ENCODE results near the gene BCL11A. TPM values are rescaled to one million over a fixed set of nuclear protein-coding genes. Genes with fewer than 3 reads are reported as not detected.

The BCL11A gene
- polyA plus RNA-seq, 1 donor from 2014 or later = 44.0 TPM

- H3F3A ChIP-seq (ENCODE audit: insufficient read depth, low read length, poor library complexity, severe bottlenecking) = peaks cover 3% of the 10 kb centered on the region
- no peaks in the 10 kb centered on the region for H3K9me2 ChIP-seq (ENCODE audit: insufficient read depth, low read length)
- H4K20me1 ChIP-seq (ENCODE audit: insufficient read depth) = no peaks in the 10 kb centered on the region
- H3K27ac ChIP-seq (ENCODE audit: low read length) = no peak overlapping the region
- no peak overlapping the region for H2AFZ ChIP-seq (ENCODE audit: low read depth, low read length)
- TF ChIP-seq TAF1 (IDR thresholded peaks at IDR 0.05; ENCODE audit: low read depth) (no peak), MXI1 (conservative IDR thresholded peaks at IDR 0.05; ENCODE audit: poor library complexity, severe bottlenecking) (no peak), REST (IDR thresholded peaks at IDR 0.05; ENCODE audit: borderline replicate concordance) (no peak), CTCF (IDR thresholded peaks at IDR 0.05; ENCODE audit: poor library complexity, severe bottlenecking) (no peak), EP300 (conservative IDR thresholded peaks at IDR 0.05; ENCODE audit: poor library complexity, severe bottlenecking) (no peak), POLR2AphosphoS5 (IDR thresholded peaks at IDR 0.05) (no peak), SMC3 (conservative IDR thresholded peaks at IDR 0.05; ENCODE audit: poor library complexity) (no peak), RAD21 (conservative IDR thresholded peaks at IDR 0.05) (no peak), EZH2 (IDR thresholded peaks at IDR 0.05; ENCODE audit: borderline replicate concordance, insufficient read depth, low read length, poor library complexity, severe bottlenecking) (no peak)
- peak overlapping the region; percentile 7 for H3K4me2 ChIP-seq (ENCODE audit: low read length)
- no peaks in the 10 kb centered on the region for H3K27me3 ChIP-seq (ENCODE audit: insufficient read depth, low read depth, low read length)
- peaks cover 78% of the 10 kb centered on the region for H3K79me2 ChIP-seq (replicated peaks; ENCODE audit: insufficient read depth, low read length)
- no peaks in the 10 kb centered on the region for H3K9me3 ChIP-seq (ENCODE audit: low read length)
- H3K36me3 ChIP-seq (ENCODE audit: insufficient read depth, low read length) = peaks cover 4% of the 10 kb centered on the region
- H3K4me3 ChIP-seq (ENCODE audit: low read length) = peak overlapping the region; percentile 18
- H3K9ac ChIP-seq (ENCODE audit: low read length) = no peak overlapping the region
These were observed 70.1 kb downstream of the BCL11A start for GRCh38 chr2:60483401-60483800.

- no peak overlapping the region for H3K27ac ChIP-seq (ENCODE audit: low read length)
- no peak overlapping the region for H3K9ac ChIP-seq (ENCODE audit: low read length)
- H2AFZ ChIP-seq (ENCODE audit: low read depth, low read length) = no peak overlapping the region
- H3K4me2 ChIP-seq (ENCODE audit: low read length) = no peak overlapping the region
- H3K36me3 ChIP-seq (ENCODE audit: insufficient read depth, low read length) = peaks cover 4% of the 10 kb centered on the region
- no peaks in the 10 kb centered on the region for H3K9me3 ChIP-seq (ENCODE audit: low read length)
- no peaks in the 10 kb centered on the region for H4K20me1 ChIP-seq (ENCODE audit: insufficient read depth)
- H3F3A ChIP-seq (ENCODE audit: insufficient read depth, low read length, poor library complexity, severe bottlenecking) = peaks cover 3% of the 10 kb centered on the region
- H3K9me2 ChIP-seq (ENCODE audit: insufficient read depth, low read length) = no peaks in the 10 kb centered on the region
- peak overlapping the region; percentile 0 for H3K4me3 ChIP-seq (ENCODE audit: low read length)
- peaks cover 85% of the 10 kb centered on the region for H3K79me2 ChIP-seq (replicated peaks; ENCODE audit: insufficient read depth, low read length)
- TF ChIP-seq REST (IDR thresholded peaks at IDR 0.05; ENCODE audit: borderline replicate concordance) (no peak), TAF1 (IDR thresholded peaks at IDR 0.05; ENCODE audit: low read depth) (no peak), CTCF (IDR thresholded peaks at IDR 0.05; ENCODE audit: poor library complexity, severe bottlenecking) (no peak), POLR2AphosphoS5 (IDR thresholded peaks at IDR 0.05) (no peak), EP300 (conservative IDR thresholded peaks at IDR 0.05; ENCODE audit: poor library complexity, severe bottlenecking) (no peak), SMC3 (conservative IDR thresholded peaks at IDR 0.05; ENCODE audit: poor library complexity) (no peak), MXI1 (conservative IDR thresholded peaks at IDR 0.05; ENCODE audit: poor library complexity, severe bottlenecking) (no peak), RAD21 (conservative IDR thresholded peaks at IDR 0.05) (no peak), EZH2 (IDR thresholded peaks at IDR 0.05; ENCODE audit: borderline replicate concordance, insufficient read depth, low read length, poor library complexity, severe bottlenecking) (no peak)
- H3K27me3 ChIP-seq (ENCODE audit: insufficient read depth, low read depth, low read length) = no peaks in the 10 kb centered on the region
These were observed 71.2 kb downstream of the BCL11A start for GRCh38 chr2:60482222-60482621.
